Lower leg skin (tissue), 4 donors: ENCODE results near the gene AIDA. TPM values are rescaled to one million over a fixed set of nuclear protein-coding genes. Genes with fewer than 3 reads are reported as not detected.

Source experiments
- DNase-seq, 2 donors: peaks; one replicate each; pipeline ENCODE4 v3.0.0-alpha.2; 2019; ENCODE audit warnings: low spot score in 2 of 2
- H3K4me3 ChIP-seq: fragments of 200-600 bp; sonication (generic); 2 replicates; pipeline ENCODE4 v1.5.1; 2017; ENCODE audit warnings: mild to moderate bottlenecking, low read depth; ENCODE audit not compliant: poor library complexity, severe bottlenecking
- CTCF ChIP-seq, 3 donors: fragments of 450-650 bp; IDR thresholded peaks; one replicate each; pipeline ENCODE4 v1.5.1; 2016; ENCODE audit warnings: antibody characterized with exemption in 3 of 3, mild to moderate bottlenecking in 3 of 3, moderate library complexity in 2 of 3
- POLR2A ChIP-seq, 2 donors: fragments of 450-650 bp; IDR thresholded peaks; one replicate each; pipeline ENCODE4 v1.6.1; 2016 to 2017; ENCODE audit warnings: antibody characterized with exemption in 2 of 2, mild to moderate bottlenecking in 1 of 2, moderate library complexity in 1 of 2
- WGBS, 2 donors: methylation state at CpG; one replicate each; pipeline ENCODE4 v1.1.5; 2018; 5-methylcytosine and 5-hydroxymethylcytosine counted together
- intact Hi-C: fragments of 100-400 bp; cut with DNase I; formaldehyde crosslinking; loops from one replicate; pipeline ENCODE4 v1.15.0; 2023; ENCODE audit warnings: low total_unique reads
- total RNA-seq, 4 donors: library from RNA; depleted of rRNA; stranded (reverse); fragments of >200 nt; gene quantifications; one replicate each; pipeline ENCODE4 v1.1.0, GENCODE V29; 2016

Gene AIDA
- 10 to 100 TPM; 27.2 to 38.1 (median 30.2) TPM for total RNA-seq

DNA sequence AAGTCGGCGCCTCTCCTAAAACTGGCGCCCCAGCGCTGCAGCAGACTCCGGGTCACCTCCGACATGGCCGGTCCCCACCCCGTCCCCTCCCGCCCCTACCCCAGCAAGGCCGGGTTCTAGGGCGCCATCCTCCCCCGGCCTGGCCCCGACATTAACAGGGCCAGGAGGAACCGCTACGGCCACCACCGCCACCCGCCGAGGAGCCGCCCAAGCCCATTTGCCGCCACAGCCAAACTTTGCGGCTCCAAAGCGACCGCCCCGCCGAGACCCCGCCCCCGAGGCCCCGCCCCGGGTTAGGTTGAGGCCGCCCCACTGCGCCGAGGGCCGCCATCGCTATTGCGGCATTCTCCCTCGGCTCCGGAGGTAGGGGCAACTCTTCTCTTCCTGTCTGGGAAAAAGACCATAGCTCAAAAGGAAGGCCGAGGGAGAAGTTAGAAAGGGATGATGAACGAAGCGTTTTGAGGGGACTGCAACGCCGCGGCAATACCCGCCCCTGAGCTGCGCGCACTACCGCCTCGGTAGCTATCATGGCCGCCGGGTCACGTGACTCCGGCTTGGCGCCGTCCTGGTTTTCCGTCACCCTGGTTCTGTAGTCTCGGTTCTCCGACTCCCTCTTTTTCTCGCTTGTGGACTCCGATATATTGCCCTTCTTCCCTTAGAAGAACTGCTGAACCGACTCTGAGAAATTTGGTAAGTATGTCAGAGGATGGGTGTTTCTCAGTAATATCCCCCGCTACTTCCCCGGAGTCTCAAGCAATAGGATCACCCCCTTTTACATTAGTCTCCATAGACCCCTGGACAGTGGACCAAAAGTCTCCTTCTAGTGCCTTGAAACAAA is at the start of gene AIDA, which contains the start of gene BROX:
TSS of gene AIDA (minus strand) at position 239 of the 838 bp plus-strand sequence. CDS start at position 65, 174 bp downstream.
TSS of gene BROX (plus strand) at position 312 of the 838 bp plus-strand sequence. CDS start 3,136 bp downstream, outside the sequence.
- no peak for TF ChIP-seq POLR2A (IDR thresholded peaks at IDR 0.05)
- intact Hi-C loops = no loop called here
- peak within 1 kb of the TSS; percentile 86 for H3K4me3 ChIP-seq
- peak; percentile 92 to 99 for DNase-seq
- WGBS, 2 donors = 0% methylated on average over 27 to 43 of the region's 62 CpGs

DNA sequence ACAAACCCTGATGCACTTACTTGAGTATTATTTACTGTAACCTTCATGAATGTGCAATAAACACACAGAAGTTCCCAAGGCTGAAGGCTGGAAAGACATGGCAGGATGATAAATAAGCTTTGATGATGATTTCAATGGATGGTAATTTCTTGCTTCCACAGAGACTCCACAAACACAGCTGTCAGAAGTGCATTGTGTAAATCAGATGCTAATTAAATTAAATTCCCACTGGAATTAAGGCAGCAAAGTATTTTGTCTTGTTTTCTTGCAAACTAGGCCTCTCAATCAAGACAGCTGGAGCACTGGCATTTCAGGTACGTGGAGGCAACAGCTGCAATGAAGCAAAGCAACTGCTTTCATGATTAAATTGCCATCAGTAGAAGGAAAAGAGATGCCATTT is 48.8 kb upstream of the AIDA start:
- H3K4me3 ChIP-seq = no peak overlapping the region
- intact Hi-C loops = no loop called here
- whole genome bisulfite sequencing, 2 donors = 75 to 97% methylated on average over 1 of the region's 1 CpG
- no peak for TF ChIP-seq CTCF (IDR thresholded peaks at IDR 0.05)
- no peak for TF ChIP-seq POLR2A (IDR thresholded peaks at IDR 0.05)
- no peak for DNase-seq

DNA sequence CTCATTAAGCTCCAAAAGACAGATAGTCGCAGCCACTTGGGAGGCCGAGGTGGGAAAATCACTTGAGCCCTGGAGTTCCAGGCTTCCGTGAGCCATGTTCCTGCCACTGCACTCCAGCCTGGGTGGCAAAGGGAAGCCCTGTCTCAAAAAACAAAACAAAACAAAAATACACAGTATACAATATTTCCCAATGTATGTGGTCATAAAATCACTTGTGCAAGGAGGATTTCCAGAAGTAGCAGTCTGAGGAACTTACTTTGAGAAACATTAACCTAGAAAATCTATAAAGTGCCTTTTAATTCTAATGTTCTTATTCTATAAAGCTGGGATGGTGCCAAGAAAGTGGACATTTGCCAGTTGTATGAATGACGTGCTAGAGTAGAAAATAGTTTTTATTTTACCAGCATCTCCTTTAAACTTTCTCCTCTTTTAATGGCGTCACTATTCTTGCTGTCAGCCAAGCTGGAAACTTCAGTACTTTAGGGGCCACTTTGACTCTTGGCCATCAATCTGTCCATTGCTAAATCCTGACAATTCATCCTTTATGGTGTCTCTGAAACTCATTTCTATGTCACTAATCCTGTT is 47.3 kb upstream of the AIDA start:
- intact Hi-C loops = no loop called here
- WGBS, 2 donors = 86 to 89% methylated on average over 5 of the region's 5 CpGs
- no peak for TF ChIP-seq CTCF (IDR thresholded peaks at IDR 0.05)
- TF ChIP-seq POLR2A (IDR thresholded peaks at IDR 0.05) = no peak
- H3K4me3 ChIP-seq = no peak overlapping the region
- DNase-seq = no peak

DNA sequence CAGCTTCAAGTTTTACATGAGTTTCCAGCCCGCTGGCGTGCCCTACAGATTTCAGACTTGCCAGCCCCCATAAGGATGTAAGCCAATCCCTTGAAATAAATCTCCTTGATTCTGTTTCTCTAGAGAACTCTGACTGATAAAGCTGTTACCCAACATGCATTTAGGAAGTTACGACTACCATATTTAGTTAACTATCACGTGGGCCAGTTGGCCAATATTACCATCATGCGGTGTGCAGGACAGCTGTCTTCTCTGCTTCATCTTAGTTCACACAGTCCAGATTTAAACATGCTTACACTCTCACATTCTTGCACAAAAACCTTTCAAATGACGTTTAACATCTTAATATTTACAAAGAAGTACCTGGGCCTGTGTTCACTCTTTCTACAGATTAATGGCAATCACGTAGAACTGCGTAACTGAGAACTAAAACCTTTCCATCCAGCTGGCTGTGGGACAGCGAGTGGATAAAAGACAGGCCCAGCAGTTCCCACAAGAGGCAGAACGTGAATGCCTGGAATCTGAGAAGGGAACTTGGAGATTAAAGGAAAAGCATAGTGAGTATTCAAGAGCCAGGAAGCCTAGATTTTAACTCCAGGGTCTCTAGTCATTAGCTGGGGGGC is 45.5 kb upstream of the AIDA start:
- 82 to 86% methylated on average over 10 of the region's 10 CpGs for WGBS, 2 donors
- H3K4me3 ChIP-seq = no peak overlapping the region
- intact Hi-C loops = no loop called here
- no peak for TF ChIP-seq POLR2A (IDR thresholded peaks at IDR 0.05)
- TF ChIP-seq CTCF (IDR thresholded peaks at IDR 0.05) = no peak
- DNase-seq = no peak

GRCh38 chr1:222754366-222755139 is 42.3 kb upstream of the AIDA start:
- TF ChIP-seq POLR2A (IDR thresholded peaks at IDR 0.05) = no peak
- no peak for TF ChIP-seq CTCF (IDR thresholded peaks at IDR 0.05)
- WGBS, 2 donors = 33% methylated on average over 10 of the region's 10 CpGs
- DNase-seq = peak; percentile 86 to 94
- intact Hi-C loops = no loop called here
- no peak overlapping the region for H3K4me3 ChIP-seq
